ENCODE measurements around the gene CHAT.

The CHAT gene

GRCh38 chr10:49592726-49593563 is 20.9 kb upstream of the CHAT start:
- Mint-ChIP-seq H3K27ac (no peak overlapping the region), H3K4me3 (no peak overlapping the region), H3K4me1 (peaks cover 6% of the 10 kb centered on the region), H3K27me3 (peaks cover 21% of the 10 kb centered on the region), H3K9me3 (peaks cover 11% of the 10 kb centered on the region), H3K36me3 (no peaks in the 10 kb centered on the region)
- DNase-seq (ENCODE audit: low spot score in 2 of 2) (peak; percentile 65), ATAC-seq (ENCODE audit: low read depth) (peak; percentile 82)

- H3K27me3 Mint-ChIP-seq, result peaks cover 23% of the 10 kb centered on the region
- DNase-seq (ENCODE audit: low spot score in 2 of 2) (no peak), ATAC-seq (ENCODE audit: low read depth) (no peak)
- peaks cover 6% of the 10 kb centered on the region for H3K4me1 Mint-ChIP-seq
- peaks cover 8% of the 10 kb centered on the region for H3K9me3 Mint-ChIP-seq
- H3K4me3 Mint-ChIP-seq, result no peak overlapping the region
- no peaks in the 10 kb centered on the region for H3K36me3 Mint-ChIP-seq
- no peak overlapping the region for H3K27ac Mint-ChIP-seq
Observed at GRCh38 chr10:49593564-49593875, 20.3 kb upstream of the CHAT start.

GRCh38 chr10:49593998-49594397 is 19.8 kb upstream of the CHAT start:
- H3K27ac Mint-ChIP-seq, result no peak overlapping the region
- H3K9me3 Mint-ChIP-seq, result peaks cover 8% of the 10 kb centered on the region
- H3K4me3 Mint-ChIP-seq, result no peak overlapping the region
- peaks cover 6% of the 10 kb centered on the region for H3K4me1 Mint-ChIP-seq
- ATAC-seq (ENCODE audit: low read depth), result no peak
- H3K36me3 Mint-ChIP-seq, result no peaks in the 10 kb centered on the region
- H3K27me3 Mint-ChIP-seq, result peaks cover 23% of the 10 kb centered on the region
- DNase-seq (ENCODE audit: low spot score in 2 of 2), result no peak

GRCh38 chr10:49594594-49594993 is 19.2 kb upstream of the CHAT start:
- peaks cover 6% of the 10 kb centered on the region for H3K4me1 Mint-ChIP-seq
- H3K36me3 Mint-ChIP-seq, result no peaks in the 10 kb centered on the region
- H3K4me3 Mint-ChIP-seq, result no peak overlapping the region
- H3K27ac Mint-ChIP-seq, result no peak overlapping the region
- H3K9me3 Mint-ChIP-seq, result peaks cover 5% of the 10 kb centered on the region
- peak; percentile 34 for ATAC-seq (ENCODE audit: low read depth)
- peaks cover 26% of the 10 kb centered on the region for H3K27me3 Mint-ChIP-seq
- DNase-seq (ENCODE audit: low spot score in 2 of 2), result no peak

DNA sequence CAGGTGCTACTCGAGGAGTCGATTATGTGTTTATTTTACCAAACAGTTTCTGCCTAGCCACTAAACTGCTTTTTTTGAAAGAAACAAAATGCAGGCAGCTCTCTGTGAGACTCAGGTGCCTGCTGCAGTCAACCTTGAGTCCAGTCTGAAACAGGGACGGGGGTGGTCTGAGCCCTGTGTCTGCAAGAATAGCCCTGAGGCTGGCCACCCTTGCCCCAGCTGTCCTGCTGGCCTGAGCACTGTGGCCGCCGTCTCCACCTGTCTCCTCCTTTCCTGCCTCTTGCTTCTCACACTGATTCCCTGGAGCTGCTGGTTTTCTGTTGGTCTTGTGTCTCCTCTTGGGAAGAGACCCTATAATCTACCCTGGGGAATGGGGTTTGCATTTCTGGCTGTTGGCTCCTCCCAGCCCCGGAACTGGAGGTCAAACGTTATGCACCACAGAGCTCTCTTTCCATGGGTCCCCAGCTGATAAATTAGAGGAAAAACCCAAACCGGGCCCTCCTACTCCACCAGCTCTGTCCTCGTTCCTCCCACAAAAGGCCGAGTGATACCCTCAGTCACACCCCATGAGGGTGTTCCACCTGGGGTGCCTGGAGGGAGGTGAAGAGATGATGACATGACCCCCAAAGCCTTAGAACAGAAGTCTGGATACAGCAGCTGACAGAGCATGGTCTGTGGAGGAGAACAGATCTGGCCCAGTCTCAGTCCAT is 18.7 kb upstream of the CHAT start:
- peaks cover 2% of the 10 kb centered on the region for H3K9me3 Mint-ChIP-seq
- no peak overlapping the region for H3K4me3 Mint-ChIP-seq
- H3K27me3 Mint-ChIP-seq, result peaks cover 26% of the 10 kb centered on the region
- ATAC-seq (ENCODE audit: low read depth) (no peak), DNase-seq (ENCODE audit: low spot score in 2 of 2) (no peak)
- no peaks in the 10 kb centered on the region for H3K36me3 Mint-ChIP-seq
- no peak overlapping the region for H3K27ac Mint-ChIP-seq
- H3K4me1 Mint-ChIP-seq, result peaks cover 6% of the 10 kb centered on the region

GRCh38 chr10:49595713-49596492 is 17.9 kb upstream of the CHAT start:
- H3K36me3 Mint-ChIP-seq, result no peaks in the 10 kb centered on the region
- no peak overlapping the region for H3K27ac Mint-ChIP-seq
- H3K27me3 Mint-ChIP-seq, result peaks cover 31% of the 10 kb centered on the region
- no peak overlapping the region for H3K4me3 Mint-ChIP-seq
- H3K4me1 Mint-ChIP-seq, result peaks cover 6% of the 10 kb centered on the region
- ATAC-seq (ENCODE audit: low read depth) (no peak), DNase-seq (ENCODE audit: low spot score in 2 of 2) (no peak)
- H3K9me3 Mint-ChIP-seq, result no peaks in the 10 kb centered on the region

DNA sequence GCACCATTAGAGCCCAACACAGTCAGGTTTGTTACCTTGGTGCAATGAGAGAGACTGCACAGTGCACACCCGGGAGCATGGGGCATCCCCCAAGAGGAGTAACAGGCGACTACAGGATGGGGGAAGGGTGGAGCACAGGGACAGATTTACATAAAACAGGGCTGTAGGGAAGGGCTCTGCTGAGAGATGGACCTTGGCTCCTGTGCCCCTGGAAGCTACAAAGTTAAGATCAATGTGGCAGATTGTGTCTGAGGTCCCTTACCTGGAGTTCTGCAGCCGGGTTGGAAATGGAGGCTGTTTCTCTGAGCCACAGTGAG is 17.4 kb upstream of the CHAT start:
- Mint-ChIP-seq H3K4me1 (peaks cover 6% of the 10 kb centered on the region), H3K27ac (no peak overlapping the region), H3K27me3 (peaks cover 30% of the 10 kb centered on the region)

DNA sequence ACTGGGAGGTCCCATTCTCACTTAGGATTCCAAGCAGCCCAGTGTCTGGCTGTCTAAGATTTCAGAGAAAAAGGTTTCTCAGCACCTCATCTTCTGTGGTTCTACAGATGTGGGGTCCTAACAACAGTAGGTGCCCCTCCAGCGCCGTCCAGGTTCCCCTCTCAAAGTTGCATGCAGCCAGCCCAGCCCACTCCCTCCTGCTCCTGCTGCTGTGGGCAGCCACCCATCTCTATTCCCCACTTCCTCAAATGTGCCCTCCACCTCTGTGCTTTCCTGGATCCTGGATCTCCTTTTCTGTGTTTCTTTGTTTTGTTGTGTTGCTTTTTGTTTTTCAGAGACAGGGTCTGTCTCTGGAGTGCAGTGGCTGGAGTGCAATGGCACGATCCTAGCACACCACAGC is 17.0 kb upstream of the CHAT start:
- Mint-ChIP-seq H3K27ac (no peak overlapping the region), H3K4me1 (peaks cover 6% of the 10 kb centered on the region), H3K4me3 (no peak overlapping the region), H3K27me3 (peaks cover 27% of the 10 kb centered on the region), H3K9me3 (no peaks in the 10 kb centered on the region), H3K36me3 (no peaks in the 10 kb centered on the region)
- ATAC-seq (ENCODE audit: low read depth), result no peak
- DNase-seq (ENCODE audit: low spot score in 2 of 2), result no peak

More for the DNA sequence above, 17.4 kb upstream of the CHAT start:
- Mint-ChIP-seq H3K9me3 (no peaks in the 10 kb centered on the region), H3K36me3 (no peaks in the 10 kb centered on the region), H3K4me3 (no peak overlapping the region)
- ATAC-seq (ENCODE audit: low read depth) (no peak), DNase-seq (ENCODE audit: low spot score in 2 of 2) (no peak)

DNA sequence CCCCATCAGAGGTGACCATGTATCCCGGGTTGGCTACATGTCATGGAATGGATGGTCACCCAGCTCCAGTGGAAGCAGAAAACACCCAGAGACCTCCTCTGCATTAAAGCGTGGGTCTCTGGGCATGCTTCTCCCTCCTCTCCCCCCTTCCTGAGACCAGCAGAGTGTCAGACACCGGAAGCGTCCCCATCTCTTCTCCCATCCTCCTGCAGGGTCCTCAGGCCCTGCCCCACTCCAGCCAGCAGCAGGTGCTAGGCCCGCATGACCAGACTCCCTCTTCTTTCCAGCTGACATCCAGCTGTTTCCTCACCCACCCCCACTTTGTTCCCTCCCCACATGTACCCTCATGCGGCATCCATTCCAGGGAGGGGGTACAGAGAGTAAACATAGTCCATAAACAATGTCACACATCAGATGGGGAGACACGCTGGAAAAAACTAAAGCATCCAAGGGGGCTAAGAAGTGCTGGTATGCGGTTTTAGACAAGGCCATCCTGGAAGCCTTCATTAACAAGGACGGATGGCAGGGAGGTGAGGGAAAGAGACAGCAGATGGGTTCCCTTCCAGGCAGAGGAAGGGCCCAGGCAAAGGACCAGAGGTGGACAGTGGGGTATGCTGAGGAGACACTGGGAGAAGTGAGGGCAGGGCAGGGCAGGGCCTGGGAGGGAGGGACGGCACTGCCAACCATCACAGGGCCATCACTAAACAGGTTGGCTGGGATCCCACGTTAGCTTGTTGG is 16.2 kb upstream of the CHAT start:
- Mint-ChIP-seq H3K9me3 (no peaks in the 10 kb centered on the region), H3K4me1 (peaks cover 6% of the 10 kb centered on the region), H3K4me3 (no peak overlapping the region), H3K27ac (no peak overlapping the region), H3K27me3 (peaks cover 27% of the 10 kb centered on the region), H3K36me3 (no peaks in the 10 kb centered on the region)
- ATAC-seq (ENCODE audit: low read depth), result no peak
- DNase-seq (ENCODE audit: low spot score in 2 of 2), result no peak

DNA sequence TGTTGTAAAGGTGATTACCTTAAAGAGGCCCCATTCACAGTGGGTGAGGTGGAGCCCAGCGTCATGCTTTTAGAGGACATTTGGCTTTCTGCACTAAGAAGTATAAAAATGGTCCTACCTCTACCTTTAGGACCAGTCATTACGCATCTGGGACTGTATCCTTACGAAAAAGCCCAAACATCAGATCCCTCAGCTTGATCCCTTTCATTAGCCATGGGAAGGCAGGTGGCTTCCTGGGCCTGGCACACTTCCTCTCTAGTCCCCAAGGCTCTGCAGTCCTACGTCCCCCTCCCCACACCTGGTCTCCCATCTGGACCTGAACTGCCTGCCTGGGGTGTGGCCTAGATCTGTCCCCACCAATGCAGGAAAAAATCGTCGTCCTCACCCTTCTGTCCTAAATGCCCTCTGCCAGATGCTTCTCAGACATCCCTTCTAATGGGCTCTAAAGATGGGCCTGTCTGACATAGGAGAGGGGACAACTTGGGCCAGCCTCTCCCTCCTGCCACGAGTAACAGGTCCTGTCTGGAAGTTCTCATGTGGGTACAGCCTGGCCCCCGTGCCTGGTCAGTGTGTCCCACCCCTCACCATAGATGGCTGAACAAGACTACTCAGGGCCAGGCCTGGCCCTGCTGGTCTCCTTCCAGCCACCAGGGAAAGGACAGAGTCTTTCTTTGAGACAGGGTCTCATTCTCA is 15.5 kb upstream of the CHAT start:
- H3K27me3 Mint-ChIP-seq, result peaks cover 27% of the 10 kb centered on the region
- no peak for ATAC-seq (ENCODE audit: low read depth)

DNA sequence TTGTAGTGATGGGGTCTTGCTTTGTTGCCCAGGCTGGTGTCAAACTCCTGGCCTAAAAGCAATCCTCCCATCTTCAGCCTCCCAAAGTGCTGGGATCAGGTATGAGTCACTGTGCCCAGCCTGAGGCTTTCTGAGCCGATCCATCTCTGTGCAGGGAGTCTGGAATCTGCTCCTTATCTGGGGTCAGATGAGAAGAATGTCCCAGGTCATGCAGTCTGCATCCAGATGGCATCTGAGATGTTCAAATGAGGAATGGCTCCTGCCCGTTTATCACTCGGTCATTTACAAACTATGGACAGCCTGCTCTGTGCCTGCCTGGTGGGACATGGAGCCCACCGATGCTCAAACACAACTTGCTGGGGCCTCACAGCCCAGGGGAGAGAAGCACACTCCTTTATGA is 14.9 kb upstream of the CHAT start:
- H3K27ac Mint-ChIP-seq, result no peak overlapping the region
- ATAC-seq (ENCODE audit: low read depth), result no peak

More for the DNA sequence above, 15.5 kb upstream of the CHAT start:
- peaks cover 2% of the 10 kb centered on the region for H3K4me1 Mint-ChIP-seq
- no peak overlapping the region for H3K27ac Mint-ChIP-seq
- no peak for DNase-seq (ENCODE audit: low spot score in 2 of 2)
- no peaks in the 10 kb centered on the region for H3K36me3 Mint-ChIP-seq
- H3K9me3 Mint-ChIP-seq, result no peaks in the 10 kb centered on the region
- H3K4me3 Mint-ChIP-seq, result no peak overlapping the region

GRCh38 chr10:49599546-49599945 is 14.3 kb upstream of the CHAT start:
- no peaks in the 10 kb centered on the region for H3K36me3 Mint-ChIP-seq
- no peak overlapping the region for H3K4me3 Mint-ChIP-seq
- H3K9me3 Mint-ChIP-seq, result no peaks in the 10 kb centered on the region
- ATAC-seq (ENCODE audit: low read depth) (no peak), DNase-seq (ENCODE audit: low spot score in 2 of 2) (no peak)
- peaks cover 1% of the 10 kb centered on the region for H3K4me1 Mint-ChIP-seq
- H3K27me3 Mint-ChIP-seq, result peaks cover 31% of the 10 kb centered on the region
- H3K27ac Mint-ChIP-seq, result no peak overlapping the region

More for the DNA sequence above, 14.9 kb upstream of the CHAT start:
- Mint-ChIP-seq H3K4me1 (peaks cover 2% of the 10 kb centered on the region), H3K27me3 (peaks cover 30% of the 10 kb centered on the region), H3K9me3 (no peaks in the 10 kb centered on the region), H3K36me3 (no peaks in the 10 kb centered on the region), H3K4me3 (no peak overlapping the region)
- DNase-seq (ENCODE audit: low spot score in 2 of 2), result no peak

- Mint-ChIP-seq H3K27me3 (peaks cover 33% of the 10 kb centered on the region), H3K27ac (no peak overlapping the region)
Observed at GRCh38 chr10:49600046-49600445, 13.8 kb upstream of the CHAT start.

More at GRCh38 chr10:49600046-49600445, 13.8 kb upstream of the CHAT start:
- H3K36me3 Mint-ChIP-seq, result no peaks in the 10 kb centered on the region
- no peak for ATAC-seq (ENCODE audit: low read depth)
- H3K4me1 Mint-ChIP-seq, result no peaks in the 10 kb centered on the region
- no peak overlapping the region for H3K4me3 Mint-ChIP-seq
- H3K9me3 Mint-ChIP-seq, result no peaks in the 10 kb centered on the region
- no peak for DNase-seq (ENCODE audit: low spot score in 2 of 2)

All from memory B cell (primary cell).